Measurements from ENCODE around the gene TSHZ3.

Gene TSHZ3

GRCh38 chr19:31290931-31291590, 58.2 kb downstream of the TSHZ3 start:
- DNase-seq (ENCODE audit: low read depth, low spot score): no peak

DNA sequence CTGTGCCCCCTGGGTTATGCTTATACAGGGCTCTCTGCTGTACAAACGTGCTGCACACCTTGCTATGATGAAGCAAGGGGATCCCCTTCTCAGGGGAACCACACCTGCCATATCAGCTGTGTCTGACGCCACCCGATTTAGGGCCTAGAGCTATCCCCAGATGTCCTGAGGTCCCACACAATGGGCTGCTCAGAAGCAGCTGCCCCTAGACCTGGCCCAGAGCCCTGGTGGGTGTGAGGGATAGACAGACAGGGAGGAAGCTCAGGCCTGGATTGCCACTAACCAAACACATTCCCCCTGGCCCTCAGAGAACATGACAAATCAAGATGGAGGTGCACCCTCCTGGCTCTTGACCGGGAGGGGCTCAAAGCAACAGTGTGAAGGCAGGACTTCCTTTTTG, 59.3 kb downstream of the TSHZ3 start:
- DNase-seq (ENCODE audit: low read depth, low spot score): no peak

GRCh38 chr19:31289381-31289880, 59.8 kb downstream of the TSHZ3 start:
- no peak for DNase-seq (ENCODE audit: low read depth, low spot score)

GRCh38 chr19:31286491-31286890, 62.7 kb downstream of the TSHZ3 start:
- no peak for DNase-seq (ENCODE audit: low read depth, low spot score)

DNA sequence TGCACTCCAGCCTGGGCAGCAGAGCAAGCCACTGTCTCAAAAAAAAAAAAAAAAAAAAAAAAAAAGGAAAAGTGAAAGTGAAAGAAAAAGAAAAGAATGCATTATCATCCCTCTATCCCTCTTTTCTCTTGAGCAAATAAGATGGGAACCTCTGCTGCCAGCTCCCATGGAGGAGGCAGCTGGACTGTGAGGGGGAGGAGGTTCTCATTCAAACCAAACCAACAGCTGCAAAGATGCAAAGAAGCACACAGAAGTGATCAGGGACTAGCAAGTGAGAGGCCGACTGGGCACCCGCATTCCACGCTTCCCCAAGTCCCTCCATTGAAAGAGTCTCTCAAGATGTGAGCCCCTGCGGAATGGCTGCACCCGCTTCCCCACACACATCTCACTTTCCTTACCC, 63.5 kb downstream of the TSHZ3 start:
- DNase-seq (ENCODE audit: low read depth, low spot score): no peak

- no peak for DNase-seq (ENCODE audit: low read depth, low spot score)
Measured at GRCh38 chr19:31284621-31285020, 64.6 kb downstream of the TSHZ3 start.

DNA sequence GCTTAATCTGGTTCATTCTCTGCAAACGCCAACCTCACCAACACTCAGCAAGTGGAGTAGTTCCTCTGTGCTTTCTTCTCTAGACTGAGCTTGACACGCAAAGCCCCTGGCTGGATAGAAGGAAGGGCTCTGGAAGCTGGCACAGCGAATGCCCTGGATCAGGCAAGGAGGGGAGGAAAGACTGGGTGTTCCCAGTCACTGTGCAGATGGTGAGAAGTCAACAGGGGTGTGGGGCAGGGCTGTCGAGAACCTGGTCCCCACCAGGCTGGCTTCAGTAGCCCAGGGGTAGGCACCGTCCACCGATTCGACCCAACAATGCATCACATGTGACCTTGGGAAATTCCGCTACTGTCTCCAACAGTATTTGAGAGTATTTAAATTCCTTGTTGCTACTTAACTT, 65.5 kb downstream of the TSHZ3 start:
- DNase-seq (ENCODE audit: low read depth, low spot score): no peak

DNA sequence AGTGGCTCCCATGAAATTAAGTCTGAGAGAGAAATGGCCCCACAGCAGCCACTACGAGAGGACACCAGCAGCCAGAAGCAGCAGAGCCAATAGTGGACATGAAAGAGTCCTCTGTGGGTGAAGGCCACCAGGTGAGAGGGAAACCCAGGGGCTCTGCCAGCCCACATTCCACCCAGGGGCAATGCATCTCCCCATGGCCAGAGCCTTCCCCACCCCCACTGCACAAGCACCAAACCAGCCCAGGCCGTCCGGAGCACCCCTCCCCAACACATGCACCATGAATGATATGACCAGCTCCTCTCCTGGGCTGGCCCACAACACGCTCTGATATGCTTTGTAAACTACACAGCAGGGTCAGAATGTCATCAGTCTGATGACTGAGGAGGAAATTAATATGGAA, 66.9 kb downstream of the TSHZ3 start:
- no peak for DNase-seq (ENCODE audit: low read depth, low spot score)

- no peak for DNase-seq (ENCODE audit: low read depth, low spot score)
Measured at GRCh38 chr19:31280287-31281006, 68.8 kb downstream of the TSHZ3 start.

GRCh38 chr19:31279436-31279765, 69.8 kb downstream of the TSHZ3 start:
- no peak for DNase-seq (ENCODE audit: low read depth, low spot score)

- no peak for DNase-seq (ENCODE audit: low read depth, low spot score)
Measured at GRCh38 chr19:31278555-31279435, 70.4 kb downstream of the TSHZ3 start.

DNA sequence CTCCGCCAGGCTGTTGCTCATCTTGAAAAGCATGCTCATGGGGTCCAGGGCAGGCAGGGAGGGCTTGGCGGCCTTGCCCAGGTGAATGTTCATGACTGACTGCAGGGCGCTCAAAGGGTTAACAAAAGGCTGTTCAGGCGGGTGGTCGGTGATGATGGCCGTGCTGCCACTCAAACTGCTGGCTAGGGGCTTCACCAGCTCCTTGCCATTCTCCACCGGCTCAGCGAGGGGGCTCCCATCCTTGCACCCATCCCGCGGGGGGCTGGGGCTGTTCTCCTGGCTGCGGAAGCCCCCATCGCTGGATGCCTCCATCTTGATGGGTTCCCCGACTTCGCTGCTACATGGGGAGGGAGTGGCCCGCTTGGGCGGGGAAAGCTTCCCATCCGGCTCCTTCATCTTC, 71.7 kb downstream of the TSHZ3 start:
- DNase-seq (ENCODE audit: low read depth, low spot score): no peak

DNA sequence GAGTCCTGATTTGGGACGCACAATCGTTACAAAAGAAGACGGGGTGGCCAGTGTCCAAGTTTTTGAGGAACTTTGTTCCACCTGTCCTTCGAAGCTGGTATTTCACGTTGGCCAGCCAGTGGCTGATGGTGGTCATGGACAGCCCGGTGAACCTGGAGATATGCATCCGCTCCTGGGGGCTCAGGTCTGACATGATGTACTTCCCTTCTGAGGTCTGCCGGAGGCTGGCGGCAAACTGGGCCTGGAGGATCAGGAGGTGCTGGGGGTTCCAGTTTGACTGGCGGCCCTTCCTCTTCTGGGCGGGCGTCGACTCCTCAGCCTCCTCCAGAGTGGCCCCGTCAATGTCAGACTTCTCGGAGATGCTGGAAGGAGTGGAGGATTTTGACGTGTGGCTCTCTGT, 72.4 kb downstream of the TSHZ3 start:
- no peak for DNase-seq (ENCODE audit: low read depth, low spot score)

- no peak for DNase-seq (ENCODE audit: low read depth, low spot score)
Measured at GRCh38 chr19:31275068-31275334, 74.2 kb downstream of the TSHZ3 start.

- DNase-seq (ENCODE audit: low read depth, low spot score): no peak
Measured at GRCh38 chr19:31274251-31275067, 74.8 kb downstream of the TSHZ3 start.

- DNase-seq (ENCODE audit: low read depth, low spot score): no peak
Measured at GRCh38 chr19:31272583-31273106, 76.6 kb downstream of the TSHZ3 start.

DNA sequence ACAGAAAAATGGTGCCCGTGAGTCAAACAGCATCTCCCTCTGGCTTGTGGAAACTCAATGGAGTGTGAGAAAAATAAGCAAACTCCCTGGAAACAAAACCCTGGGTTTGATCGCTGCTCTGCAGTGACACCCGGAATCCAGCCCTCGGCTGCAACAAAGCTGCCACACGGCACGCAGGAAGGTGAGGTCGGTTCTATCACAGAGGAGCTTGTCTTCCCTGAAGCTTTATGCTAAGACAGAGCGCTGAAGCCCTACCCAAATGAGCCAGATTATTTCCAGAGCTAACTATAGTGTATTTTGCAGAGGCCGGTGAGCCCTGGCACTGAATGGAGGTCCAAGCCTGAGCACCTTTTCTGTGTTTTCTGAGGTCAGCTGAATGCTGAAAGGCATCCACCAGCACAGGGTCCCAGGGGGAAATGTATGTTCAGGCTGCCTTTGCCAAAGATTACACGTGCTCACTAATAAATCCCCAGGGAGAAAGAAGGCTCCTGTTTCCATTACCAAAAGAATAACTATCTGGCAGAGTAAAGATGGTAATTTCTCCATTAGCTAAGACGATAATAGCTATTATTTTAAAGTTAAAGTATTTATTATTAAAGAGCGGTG, 77.8 kb downstream of the TSHZ3 start:
- DNase-seq (ENCODE audit: low read depth, low spot score): no peak

DNA sequence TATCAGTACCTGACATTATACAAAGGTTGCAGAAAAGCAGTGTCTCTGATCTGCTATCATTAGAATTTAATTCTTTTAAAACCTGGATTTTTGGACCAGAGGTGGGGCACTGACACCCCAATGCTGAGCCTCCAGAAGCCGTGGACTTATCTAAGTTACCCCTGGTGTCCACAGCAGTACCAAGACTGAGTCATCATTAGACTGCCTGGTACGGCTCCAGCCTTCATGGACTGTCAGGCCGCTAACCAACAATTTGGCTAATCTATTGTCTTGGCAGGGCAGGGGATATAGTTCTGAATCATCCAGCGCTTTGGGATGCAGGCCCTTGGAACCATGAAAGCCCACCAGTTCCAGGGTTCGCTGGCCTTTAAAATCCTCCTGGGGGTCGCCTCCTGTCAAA, 78.3 kb downstream of the TSHZ3 start:
- DNase-seq (ENCODE audit: low read depth, low spot score): no peak

DNA sequence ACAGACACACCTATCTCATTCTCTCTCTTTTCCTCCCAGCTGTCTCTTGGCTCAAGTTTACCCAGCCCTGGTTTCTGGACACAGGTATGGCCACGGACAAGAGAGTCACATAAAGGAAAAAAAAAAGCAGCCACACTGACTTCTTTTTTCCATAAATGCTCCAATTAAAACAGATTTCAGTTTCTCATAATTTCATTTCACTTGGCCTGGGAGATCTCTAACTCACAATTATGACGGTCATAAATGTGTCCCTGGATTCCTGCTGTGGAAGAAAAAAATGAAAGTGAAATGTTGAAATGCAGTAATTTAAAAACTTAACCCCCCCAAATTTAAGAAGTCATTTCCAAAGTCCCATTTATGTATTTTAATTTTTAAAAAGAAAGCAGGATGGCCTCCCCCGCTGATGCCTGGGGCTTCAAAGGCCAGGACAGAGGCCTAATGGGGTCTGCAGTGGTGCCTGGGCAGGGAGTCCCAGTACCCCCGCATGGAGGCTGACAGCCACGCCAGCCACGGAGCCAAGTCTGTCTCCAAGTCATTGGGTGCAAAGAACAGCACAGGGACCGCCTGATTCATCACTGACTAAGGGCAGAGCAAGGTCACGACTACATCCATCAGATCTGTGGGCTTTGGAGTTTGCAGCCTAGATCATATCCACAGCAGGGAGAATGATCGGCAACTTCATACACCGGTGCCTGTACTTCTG, 79.7 kb downstream of the TSHZ3 start:
- no peak for DNase-seq (ENCODE audit: low read depth, low spot score)

- DNase-seq (ENCODE audit: low read depth, low spot score): no peak
Measured at GRCh38 chr19:31268751-31269383, 80.4 kb downstream of the TSHZ3 start.
